Endothelial cell of umbilical vein (primary cell): ENCODE measurements around the gene BTK. TPM values are rescaled to one million over a fixed set of nuclear protein-coding genes. Genes with fewer than 3 reads are reported as not detected.

Experiments
- BruUV-seq: library from RNA; stranded (reverse); fragments of 400-500 nt; replicated peaks from 2 replicates; lab custom pipeline; 2021; lab: Mats Ljungman, UMichigan
- CTCF ChIA-PET: fragments of 300-600, 350-600 bp; sonication (Branson Sonifier 250); formaldehyde crosslinking; loops from one replicate; lab custom pipeline; 2021; ENCODE audit warnings: antibody characterized with exemption, inconsistent platforms; lab: Charles Lee
- POLR2A ChIA-PET: fragments of 300-600, 350-600 bp; sonication (Branson Sonifier 250); formaldehyde crosslinking; loops from one replicate; lab custom pipeline; 2021; ENCODE audit warnings: antibody characterized with exemption, inconsistent platforms; lab: Charles Lee
- DNase-seq: peaks from one replicate; pipeline ENCODE4 v3.0.0-alpha.2; 2011; ENCODE audit warnings: low read depth, low spot score
- FAIRE-seq: peaks from 2 replicates; lab custom pipeline; 2011; peaks lifted over from hg19 to GRCh38; lab: Jason Lieb, UNC
- H2AFZ ChIP-seq: 2 replicates; pipeline ENCODE4 v1.6.0; 2012; ENCODE audit warnings: low read depth, low read length, control low read depth, inconsistent platforms
- H3K27ac ChIP-seq: 2 replicates; pipeline ENCODE4 v1.5.1; 2011; ENCODE audit warnings: low read depth, mild to moderate bottlenecking, control low read depth, low read length, moderate library complexity; ENCODE audit not compliant: insufficient read depth
- H3K27me3 ChIP-seq, 2 experiments: 2 replicates each; pipeline versions ENCODE4 v1.6.0 to v1.6.1; 2011; ENCODE audit warnings: low read length in 2 of 2, mixed read lengths in 1 of 2; ENCODE audit not compliant: control insufficient read depth in 2 of 2, insufficient read depth in 2 of 2
- H3K36me3 ChIP-seq, 2 experiments: 2 replicates in 1 of 2; 3 replicates in 1 of 2; pipeline ENCODE4 v1.5.1; 2011; ENCODE audit warnings: low read length in 2 of 2, mild to moderate bottlenecking in 1 of 2, moderate library complexity in 1 of 2; ENCODE audit not compliant: control insufficient read depth in 2 of 2, insufficient read depth in 2 of 2; ENCODE audit errors: extremely low read depth in 1 of 2
- H3K4me1 ChIP-seq: 3 replicates; pipeline ENCODE4 v1.5.1; 2011; ENCODE audit warnings: mild to moderate bottlenecking, low read length; ENCODE audit not compliant: control insufficient read depth, insufficient read depth; ENCODE audit errors: extremely low read depth
- H3K4me2 ChIP-seq: 2 replicates; pipeline ENCODE4 v1.6.1; 2011; ENCODE audit warnings: low read length, control low read depth, mixed read lengths; ENCODE audit not compliant: insufficient read depth
- H3K4me3 ChIP-seq, 3 experiments: fragments of 200-600 bp in 1 of 3; sonication (generic), shearing (Covaris generic) in 1 of 3; replicated peaks in 1 of 3; 2 replicates each; pipeline ENCODE4 v1.5.1; 2011 to 2016; ENCODE audit warnings: control low read depth in 3 of 3, low read length in 3 of 3, mild to moderate bottlenecking in 2 of 3, inconsistent platforms in 1 of 3, low read depth in 1 of 3, moderate library complexity in 1 of 3; ENCODE audit not compliant: insufficient read depth in 1 of 3
- H3K79me2 ChIP-seq: 2 replicates; pipeline ENCODE4 v1.6.0; 2012; ENCODE audit warnings: low read length, inconsistent platforms; ENCODE audit not compliant: control insufficient read depth, insufficient read depth
- H3K9ac ChIP-seq: replicated peaks from 2 replicates; pipeline ENCODE3; 2011; ENCODE audit warnings: low read length, control low read depth; ENCODE audit not compliant: insufficient read depth; ENCODE audit errors: extremely low read depth
- H3K9me1 ChIP-seq: replicated peaks from 3 replicates; pipeline ENCODE4 v1.6.0; 2011; ENCODE audit warnings: mild to moderate bottlenecking, low read length; ENCODE audit not compliant: control insufficient read depth, insufficient read depth; ENCODE audit errors: extremely low read depth
- H3K9me3 ChIP-seq: replicated peaks from 2 replicates; pipeline ENCODE4 v1.5.1; 2012; ENCODE audit warnings: low read length, inconsistent platforms; ENCODE audit not compliant: control insufficient read depth, insufficient read depth
- H4K20me1 ChIP-seq: replicated peaks from 2 replicates; pipeline ENCODE3; 2011; ENCODE audit warnings: mild to moderate bottlenecking, low read length; ENCODE audit not compliant: control insufficient read depth, insufficient read depth; ENCODE audit errors: extremely low read depth
- CTCF ChIP-seq, 2 donors: IDR thresholded peaks; 1 replicate in 1 of 2; 2 replicates in 1 of 2; pipeline ENCODE4 v1.5.1; 2011; ENCODE audit warnings: low read length in 2 of 2, mild to moderate bottlenecking in 2 of 2, moderate library complexity in 2 of 2, control low read depth in 1 of 2, inconsistent platforms in 1 of 2, low read depth in 1 of 2; ENCODE audit not compliant: insufficient read depth in 1 of 2; ENCODE audit errors: extremely low read depth in 1 of 2
- EZH2 ChIP-seq: IDR thresholded peaks from 2 replicates; pipeline ENCODE4 v1.6.1; 2012; ENCODE audit warnings: borderline replicate concordance, low read depth, mild to moderate bottlenecking, moderate library complexity, low read length, inconsistent platforms; ENCODE audit not compliant: severe bottlenecking
- FOS ChIP-seq: IDR thresholded peaks from 2 replicates; pipeline ENCODE4 v1.6.1; 2011; ENCODE audit warnings: mild to moderate bottlenecking, low read length, moderate library complexity, borderline replicate concordance; ENCODE audit not compliant: insufficient read depth
- GATA2 ChIP-seq: IDR thresholded peaks from 2 replicates; pipeline ENCODE4 v1.7.0; 2011; ENCODE audit warnings: low read depth, mild to moderate bottlenecking, moderate library complexity, mixed read lengths, low read length; ENCODE audit not compliant: insufficient read length, insufficient read depth
- JUN ChIP-seq: IDR thresholded peaks from 2 replicates; pipeline ENCODE4 v1.6.1; 2011; ENCODE audit warnings: borderline replicate concordance, low read depth; ENCODE audit not compliant: insufficient read length, insufficient read depth
- MAX ChIP-seq: IDR thresholded peaks from 2 replicates; pipeline ENCODE4 v1.6.1; 2011; ENCODE audit not compliant: insufficient read depth, insufficient read length
- MYC ChIP-seq: IDR thresholded peaks from one replicate; pipeline ENCODE4 v1.6.1; 2011; ENCODE audit warnings: mild to moderate bottlenecking, low read depth, low read length
- POLR2A ChIP-seq: IDR thresholded peaks from 2 replicates; pipeline ENCODE4 v1.6.1; 2012; ENCODE audit warnings: low read depth, mild to moderate bottlenecking, control low read depth, low read length
- POLR2AphosphoS5 ChIP-seq: IDR thresholded peaks from 2 replicates; pipeline ENCODE4 v1.6.1; 2012; ENCODE audit warnings: low read depth, mild to moderate bottlenecking, control low read depth, low read length, moderate library complexity; ENCODE audit not compliant: insufficient read depth
- dilution Hi-C: fragments of 300-500 bp; cut with MboI; formaldehyde crosslinking; loops from one replicate; pipeline ENCODE4 v1.15.0; 2019; ENCODE audit warnings: low sequenced_read_pairs; ENCODE audit not compliant: extremely low pct_ligation_motif_present
- intact Hi-C: fragments of 100-400 bp; cut with micrococcal nuclease; formaldehyde crosslinking; loops from one replicate; pipeline ENCODE4 v1.10.0; 2022
- polyA plus RNA-seq, 4 experiments: library from polyadenylated mRNA; depleted of rRNA in 3 of 4; stranded (reverse) in 3 of 4; unstranded in 1 of 4; fragments of >200 nt; gene quantifications; 2 replicates each; pipeline versions ENCODE4 v1.2.1 to v1.2.3, GENCODE V29; 2011 to 2012; ENCODE audit warnings: missing spikeins in 1 of 4
- total RNA-seq: library from RNA; stranded (reverse); gene quantifications from 2 replicates; pipeline ENCODE4 v1.2.3, GENCODE V29; 2021

Gene BTK
- total and polyA plus RNA-seq, 2 donors (not counting 3 experiments of a cell fraction or from before 2014, with no cell fraction given) = 0.11 to 0.13 TPM

- no TSS peak for BruUV-seq
- Histone ChIP-seq H3K4me1 (no peaks in the 10 kb centered on the region), H3K4me2 (no peak overlapping the region), H3K79me2 (no peaks in the 10 kb centered on the region), H3K9ac (no peak overlapping the region), H3K27ac (no peak overlapping the region), H3K36me3 (no peaks in the 10 kb centered on the region), H3K9me3 (no peaks in the 10 kb centered on the region), H3K27me3 (no peaks in the 10 kb centered on the region), H4K20me1 (no peaks in the 10 kb centered on the region), H3K4me3 (no peak overlapping the region), H3K9me1 (no peaks in the 10 kb centered on the region), H2AFZ (no peak overlapping the region)
- intact Hi-C loops (no loop called here), dilution Hi-C loops (no loop called here)
- TF ChIP-seq FOS (no peak), JUN (no peak), EZH2 (no peak), MAX (no peak), MYC (no peak), POLR2A (no peak), POLR2AphosphoS5 (no peak), CTCF (IDR thresholded peaks at IDR 0.05; ENCODE audit: extremely low read depth in 1 of 2, insufficient read depth in 1 of 2, low read depth in 1 of 2, low read length in 2 of 2) (no peak), GATA2 (no peak)
- POLR2A ChIA-PET = no interaction called here
- CTCF ChIA-PET = no interaction called here
- DNase-seq (no peak), FAIRE-seq (no peak)
Measured at GRCh38 chrX:101370888-101371504, 15.0 kb downstream of the BTK start.
